Stimulated activated CD4-positive, alpha-beta T cell treated with anti-CD3 and anti-CD28 coated beads, Interleukin-4, amount 100 ng/mL, for 24 hours (primary cell): ENCODE results near the gene WDPCP.
"Not testable (repeated sequence)": the region's sequence is repeated elsewhere in the genome, so short reads cannot be mapped to it uniquely, and the experiment has no call there.

Source experiments
- DNase-seq: peaks from one replicate; pipeline ENCODE4 v3.0.0-alpha.2; 2020

WDPCP gene

DNA sequence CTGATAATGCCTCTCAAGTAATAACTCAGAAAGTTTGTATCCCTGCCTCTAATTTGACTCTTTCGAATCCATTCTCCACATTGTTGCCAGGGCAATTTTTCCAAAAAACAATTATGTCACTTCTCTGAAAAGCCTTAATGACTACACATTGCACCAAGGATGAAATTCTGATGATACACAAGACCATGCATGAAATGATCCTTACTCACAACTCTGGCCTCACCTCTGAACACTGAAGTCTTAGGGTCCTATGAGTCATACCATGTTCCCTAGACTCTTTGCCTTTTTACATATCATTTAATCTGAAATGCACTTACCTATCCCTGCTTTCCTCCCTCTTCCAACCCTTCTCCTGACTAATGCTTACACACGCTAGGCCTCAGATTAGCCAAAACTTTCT is 51.0 kb downstream of the WDPCP start:
- DNase-seq: no peak

DNA sequence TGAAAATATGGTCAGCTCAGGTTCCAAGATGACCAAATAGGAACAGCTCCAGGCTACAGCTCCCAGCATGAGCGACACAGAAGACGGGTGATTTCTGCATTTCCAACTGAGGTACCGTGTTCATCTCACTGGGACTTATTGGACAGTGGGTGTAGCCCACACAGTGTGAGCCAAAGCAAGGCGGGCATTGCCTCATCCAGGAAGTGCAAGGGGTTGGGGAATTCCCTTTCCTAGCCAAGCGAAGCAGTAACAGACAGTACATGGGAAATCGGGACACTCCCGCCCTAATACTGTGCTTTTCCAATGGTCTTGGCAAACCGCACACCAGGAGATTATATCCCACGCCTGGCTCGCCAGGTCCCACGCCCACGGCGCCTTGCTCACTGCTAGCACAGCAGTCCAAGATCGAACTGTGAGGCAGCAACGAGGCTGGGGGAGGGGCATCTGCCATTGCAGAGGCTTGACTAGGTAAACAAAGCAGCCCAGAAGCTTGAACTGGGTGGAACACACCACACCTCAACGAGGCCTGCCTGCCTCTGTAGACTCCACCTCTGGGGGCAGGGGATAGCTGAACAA is 57.5 kb downstream of the WDPCP start:
- no peak for DNase-seq

DNA sequence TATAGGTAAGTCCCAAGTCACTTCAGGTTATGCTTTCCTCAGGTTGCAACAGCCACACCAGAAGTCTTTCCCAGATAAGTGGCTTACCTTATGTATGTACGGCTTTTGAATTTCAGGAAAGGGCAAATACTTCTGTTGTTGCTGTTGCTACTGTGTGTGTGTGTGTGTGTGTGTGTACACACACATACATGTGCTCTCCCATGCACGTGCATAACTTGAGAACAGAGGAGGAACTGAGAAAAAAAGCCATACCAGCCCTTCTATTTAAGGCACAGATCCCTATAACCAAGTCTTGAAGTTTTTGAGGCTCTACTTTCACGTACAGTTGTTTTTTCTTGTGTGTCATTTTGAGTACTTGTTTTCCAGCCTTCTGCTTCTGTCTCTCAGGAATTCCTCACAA is 62.4 kb downstream of the WDPCP start:
- DNase-seq: no peak

DNA sequence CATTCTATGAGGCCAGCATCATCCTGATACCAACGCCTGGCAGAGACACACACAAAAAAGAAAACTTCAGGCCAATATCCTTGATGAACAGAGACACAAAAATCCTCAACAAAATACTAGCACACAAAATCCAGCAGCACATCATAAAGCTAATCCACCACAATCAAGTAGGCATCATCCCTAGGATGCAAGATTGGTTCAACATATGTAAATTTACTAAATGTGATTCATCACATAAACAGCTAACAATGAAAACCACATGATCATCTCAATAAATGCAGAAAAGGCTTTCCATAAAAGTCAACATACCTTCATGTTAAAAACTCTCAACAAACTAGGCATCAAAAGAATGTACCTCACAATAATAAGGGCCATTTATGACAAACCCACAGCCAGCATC is 65.3 kb downstream of the WDPCP start:
- no peak for DNase-seq

DNA sequence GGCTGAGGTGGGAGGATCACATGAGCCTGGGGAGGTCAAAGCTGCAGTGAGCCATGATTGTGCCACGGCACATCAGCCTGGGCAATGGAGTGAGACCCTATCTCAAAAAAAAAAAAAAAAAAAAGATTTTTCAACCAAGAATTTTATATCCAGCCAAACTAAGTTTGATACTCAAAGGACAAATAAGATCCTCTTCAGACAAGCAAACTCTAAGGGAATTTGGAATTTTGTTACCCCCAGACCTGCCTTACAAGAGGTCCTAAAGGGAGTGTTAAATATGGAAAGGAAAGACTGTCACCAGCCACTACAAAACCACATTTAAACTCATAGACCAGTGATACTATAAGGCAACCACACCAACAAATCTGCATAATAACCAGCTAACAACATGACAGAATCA is 67.5 kb downstream of the WDPCP start:
- DNase-seq: no peak

DNA sequence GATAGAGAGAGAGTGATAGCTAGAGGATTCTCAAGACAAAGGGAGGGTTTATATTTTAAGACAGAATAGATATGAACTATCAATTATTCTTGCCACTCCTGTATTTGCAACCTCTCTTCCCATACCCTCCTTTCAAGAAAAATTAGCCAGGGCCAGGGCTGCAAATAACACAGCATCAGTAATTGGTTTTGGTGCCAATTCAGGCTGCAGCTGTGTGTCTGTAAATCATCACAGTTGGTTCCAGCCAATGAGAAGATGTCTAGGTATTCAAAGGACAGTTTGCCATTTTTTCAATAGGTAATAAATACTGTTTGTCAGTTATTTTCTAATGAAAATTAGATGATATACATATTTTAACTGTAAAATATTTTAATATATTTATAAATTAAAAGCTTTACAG is 73.5 kb downstream of the WDPCP start:
- DNase-seq: no peak

DNA sequence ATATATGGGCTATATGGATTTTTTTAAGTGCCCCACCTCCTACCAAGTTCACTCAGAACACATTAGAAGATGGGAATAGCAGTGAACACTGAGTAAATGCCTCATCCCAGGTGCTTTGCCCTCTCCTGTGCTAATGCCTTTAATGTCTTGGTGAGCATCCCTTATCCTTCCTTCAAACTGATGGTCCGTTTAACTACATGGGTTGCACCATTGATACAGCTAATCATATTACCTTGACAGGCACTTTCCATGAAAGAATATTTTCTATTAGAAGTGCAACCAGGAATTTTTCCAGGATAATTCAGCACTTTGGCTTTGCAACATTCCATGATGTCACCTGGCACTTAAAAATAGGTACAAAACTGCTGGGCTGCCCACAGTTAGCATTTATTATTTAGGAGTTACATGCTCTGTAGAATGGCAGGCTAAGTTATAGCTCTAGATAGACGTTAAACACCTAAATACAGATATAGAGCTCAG is 74.0 kb downstream of the WDPCP start:
- no peak for DNase-seq

DNA sequence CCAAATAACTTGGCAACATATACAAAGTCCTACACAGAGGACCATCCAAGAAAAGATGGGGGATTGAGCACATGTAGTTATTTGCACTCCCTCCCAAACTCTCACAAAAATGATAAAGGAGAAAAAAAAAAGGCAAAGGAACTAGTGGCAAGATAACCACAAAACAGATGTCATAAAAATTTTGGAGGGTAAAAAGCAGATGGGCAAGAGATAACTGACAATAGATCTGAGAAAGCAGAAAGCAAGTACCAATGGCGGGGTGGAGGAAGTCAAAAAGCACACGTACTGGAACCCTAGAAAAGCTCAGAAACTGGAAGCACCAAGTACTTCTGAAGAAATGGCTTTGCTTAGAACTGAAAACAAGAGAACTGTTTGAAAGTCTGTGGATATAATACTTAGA is 82.0 kb downstream of the WDPCP start:
- no peak for DNase-seq

DNA sequence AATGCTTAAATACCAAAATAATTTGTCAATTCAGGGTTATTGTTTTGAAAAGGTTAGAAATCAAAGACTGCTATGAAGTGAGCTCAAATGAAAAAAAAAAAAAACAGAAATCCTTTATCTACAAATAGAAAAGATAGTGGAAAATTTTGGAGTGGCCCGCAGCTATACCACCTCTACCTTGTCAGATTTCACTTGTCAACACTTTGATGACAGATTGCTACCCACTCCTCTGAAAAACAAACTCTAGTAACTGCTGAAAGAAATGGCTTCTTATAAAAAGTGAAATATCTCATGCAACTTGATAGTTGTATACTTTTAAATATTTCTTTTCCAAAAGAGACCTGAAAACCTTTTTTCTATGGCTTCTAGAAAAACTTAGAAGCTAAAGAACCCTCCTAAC is 84.5 kb downstream of the WDPCP start:
- no peak for DNase-seq

DNA sequence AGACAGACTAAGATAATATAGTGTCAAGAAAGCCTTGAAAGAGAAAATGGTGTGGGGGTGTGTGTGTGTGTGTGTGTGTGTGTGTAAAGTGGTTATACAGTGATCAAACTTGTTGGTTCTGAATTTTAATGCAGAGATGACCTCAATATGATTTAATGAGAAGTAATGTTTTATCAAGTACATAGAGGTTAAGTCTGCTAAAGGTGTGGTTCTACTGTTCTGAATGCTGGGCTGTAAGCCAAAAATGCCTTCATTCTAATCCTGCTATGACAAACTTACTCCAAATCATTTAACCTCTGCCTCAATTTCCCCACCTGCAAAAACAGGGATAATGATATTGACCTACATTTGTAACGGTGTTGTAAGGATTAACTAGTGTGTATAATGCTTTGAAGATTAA is 87.9 kb downstream of the WDPCP start:
- DNase-seq: no peak

DNA sequence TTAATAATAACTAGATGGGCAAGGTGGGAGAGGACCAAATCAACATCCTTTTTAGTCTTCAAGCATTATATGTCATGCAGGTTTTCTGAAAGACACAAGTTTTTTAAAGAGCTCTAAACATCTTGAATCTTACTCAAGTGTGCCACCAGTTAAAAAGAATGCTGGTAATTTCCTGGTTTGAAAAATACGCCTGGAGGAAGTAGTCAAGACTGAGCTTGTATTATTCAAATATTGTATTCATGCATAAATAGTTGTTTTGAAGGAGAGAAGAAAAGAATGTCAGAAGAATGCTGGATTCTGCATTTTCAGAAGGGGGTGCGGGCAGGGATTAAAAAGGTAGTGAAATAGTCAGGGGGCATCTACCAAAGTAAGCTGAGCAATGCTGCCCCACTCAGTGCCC is 90.7 kb downstream of the WDPCP start:
- no peak for DNase-seq

DNA sequence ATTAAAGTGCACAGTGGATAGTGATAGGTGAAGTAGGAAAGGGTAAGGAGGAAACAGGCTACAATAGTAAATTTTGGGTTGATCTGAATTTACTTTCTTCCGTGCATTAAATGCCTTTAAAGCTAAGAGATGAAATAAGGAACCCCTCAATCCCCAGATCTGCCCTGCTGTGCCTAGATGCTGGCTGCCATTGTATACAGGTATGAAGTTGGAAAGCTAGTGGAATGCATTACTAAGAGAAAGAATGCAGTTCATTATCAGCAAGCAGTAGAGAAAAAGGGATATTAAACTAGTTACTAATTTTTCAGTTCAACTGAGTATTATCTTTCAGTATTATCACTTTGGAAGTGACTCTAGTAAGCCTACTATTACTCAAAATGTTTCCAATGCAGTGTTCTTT is 93.3 kb downstream of the WDPCP start:
- DNase-seq: no peak

DNA sequence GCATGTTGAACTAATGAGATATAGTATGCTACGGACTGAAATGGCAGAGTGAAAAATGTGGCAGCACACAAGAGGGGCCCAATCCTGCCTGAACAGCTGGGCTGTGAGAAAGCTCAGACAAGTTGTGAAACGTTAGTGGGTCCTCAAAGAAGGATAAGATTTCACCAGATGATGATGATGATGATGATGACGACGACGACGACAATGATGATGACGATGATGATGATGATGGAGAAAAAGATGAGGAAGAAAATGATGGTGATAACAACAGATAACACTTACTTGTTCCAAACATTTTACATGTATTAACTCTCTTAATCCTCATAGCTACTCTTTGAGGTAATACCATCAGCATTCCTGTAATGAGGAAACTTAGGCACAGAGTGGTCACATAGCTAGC is 94.2 kb downstream of the WDPCP start:
- no peak for DNase-seq

DNA sequence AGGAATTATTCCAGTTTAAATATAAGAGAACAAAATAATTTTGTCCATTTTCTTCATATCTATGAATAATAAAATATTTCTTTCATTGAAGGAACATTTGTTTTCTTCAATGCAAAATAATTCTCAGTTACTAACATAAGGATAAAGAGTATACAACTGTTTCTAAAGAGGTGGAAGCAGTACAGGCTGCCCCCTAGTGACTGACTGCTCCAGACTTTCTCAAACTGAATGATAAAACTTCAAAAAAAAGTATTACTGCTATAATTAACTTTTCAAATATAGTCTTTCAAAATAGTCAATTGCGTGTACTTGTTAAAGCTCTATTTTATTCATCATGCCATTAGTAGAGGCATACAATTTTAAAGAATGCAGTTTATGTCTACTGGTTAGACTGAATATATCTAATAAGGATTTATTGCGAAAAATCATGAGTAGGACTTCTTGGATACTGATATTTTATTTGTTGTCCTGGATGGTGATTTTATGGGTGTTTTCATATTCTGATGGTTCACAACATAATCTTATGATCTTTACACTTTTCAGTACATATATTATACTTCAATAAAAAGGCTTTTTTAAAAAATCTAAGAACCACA is 100.1 kb downstream of the WDPCP start:
- no peak for DNase-seq

DNA sequence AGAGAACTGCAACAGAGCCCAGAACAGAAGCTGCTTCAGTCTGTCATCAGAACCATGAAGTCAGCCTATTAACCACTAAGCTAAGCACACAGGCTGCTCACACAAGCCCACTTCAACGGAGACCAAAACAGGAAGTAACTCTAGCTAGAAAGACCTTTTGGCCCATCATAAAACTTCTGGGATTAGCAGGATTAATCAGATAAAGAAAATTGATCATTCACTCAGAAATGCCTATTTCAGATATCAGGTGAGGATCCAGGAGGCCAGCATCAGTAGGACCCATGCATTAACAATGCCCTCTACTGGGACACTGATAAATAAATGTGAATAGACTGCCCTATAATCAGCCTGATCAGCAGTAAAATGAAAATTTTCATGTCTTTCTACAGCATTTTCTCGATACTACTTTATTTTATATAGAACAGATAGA is 101.4 kb downstream of the WDPCP start:
- DNase-seq: no peak

DNA sequence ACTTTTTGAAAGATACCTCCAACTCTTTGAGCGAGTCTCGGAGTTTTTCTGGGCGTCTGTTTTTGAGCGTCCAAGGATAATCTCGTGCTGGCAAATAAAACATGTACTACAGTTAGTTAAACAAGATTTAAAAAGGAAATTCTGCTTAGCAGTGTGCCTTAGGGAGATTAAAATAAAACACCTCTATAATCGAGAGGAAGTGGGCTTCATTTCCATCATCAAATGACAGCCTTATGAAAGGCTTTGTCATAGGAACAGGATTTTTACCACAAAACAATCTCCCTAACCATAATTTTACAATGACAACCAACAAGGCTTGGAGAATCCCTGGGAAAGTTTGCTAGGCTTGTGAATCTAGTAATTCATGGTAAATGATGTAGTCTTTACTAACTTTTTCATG is 103.4 kb downstream of the WDPCP start:
- DNase-seq: no peak

DNA sequence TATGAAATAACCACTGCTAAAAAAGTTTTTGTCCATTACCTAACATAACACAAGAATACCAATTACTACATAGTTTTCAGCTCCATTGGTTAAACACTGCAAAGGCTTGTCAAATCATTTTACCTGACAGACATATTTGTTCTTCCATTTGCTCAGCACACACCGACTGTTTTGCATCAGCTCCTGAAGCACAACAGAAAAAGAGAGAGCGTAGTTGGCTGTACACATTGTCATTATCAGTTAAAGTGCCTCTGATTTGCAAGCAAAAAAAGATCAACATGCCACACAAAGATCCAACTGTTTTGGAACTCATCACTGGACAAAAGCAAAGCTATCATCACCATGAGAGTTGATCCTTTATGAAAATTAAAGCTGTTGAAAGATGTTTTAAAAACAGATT is 103.8 kb downstream of the WDPCP start:
- no peak for DNase-seq

DNA sequence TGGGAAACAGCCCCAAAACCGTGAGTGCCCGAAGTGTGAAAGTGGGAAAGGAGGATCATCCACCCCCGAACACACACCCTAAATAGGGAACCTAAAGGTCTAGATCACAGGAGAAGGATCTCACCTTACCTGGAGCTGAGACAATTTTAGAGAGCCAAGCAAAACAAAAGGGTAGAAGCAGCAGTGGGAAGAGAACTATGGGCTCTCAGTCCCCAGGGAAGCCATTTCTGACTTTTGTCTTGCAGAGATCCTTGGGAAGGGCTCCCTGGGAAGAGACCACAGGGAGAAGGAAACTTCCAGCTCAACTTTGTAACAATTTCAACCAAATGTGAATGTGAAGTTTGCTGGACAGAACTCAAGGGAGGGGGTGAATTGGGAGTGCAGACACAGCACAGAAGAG is 110.6 kb downstream of the WDPCP start:
- DNase-seq: no peak

DNA sequence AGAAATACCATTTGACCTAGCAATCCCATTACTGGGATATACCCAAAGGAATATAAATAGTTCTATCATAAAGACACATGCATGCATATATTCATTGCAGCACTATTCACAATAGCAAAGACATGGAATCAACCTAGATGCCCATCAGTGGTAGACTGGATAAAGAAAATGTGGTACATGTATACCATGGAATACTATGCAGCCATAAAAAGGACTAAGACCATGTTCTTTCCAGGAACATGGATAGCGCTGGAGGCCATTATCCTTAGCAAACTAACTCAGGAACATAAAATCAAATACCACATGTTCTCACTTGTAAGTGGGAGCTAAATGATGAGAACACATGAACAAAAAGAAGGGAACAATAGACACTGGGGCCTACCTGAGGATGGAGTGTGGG is 119.0 kb downstream of the WDPCP start:
- not testable (repeated sequence) for DNase-seq

DNA sequence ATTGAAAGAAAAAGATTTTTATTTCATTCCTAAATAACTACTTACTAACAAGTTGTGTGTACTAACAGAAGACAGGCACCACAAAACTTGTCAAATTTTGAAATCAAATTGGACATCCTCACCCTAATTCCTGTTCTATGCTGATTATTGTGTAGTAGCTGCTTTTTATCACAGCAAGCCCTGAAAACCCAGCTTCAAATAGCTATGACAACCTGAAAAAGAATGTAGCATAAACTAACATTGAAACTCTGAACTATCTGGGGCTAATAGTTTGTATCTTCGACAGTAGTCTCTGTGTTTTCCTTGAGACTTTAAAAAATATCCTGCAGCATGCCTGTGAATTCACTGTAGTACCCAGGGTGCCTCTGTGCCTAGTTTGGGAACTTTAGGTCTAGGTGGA is 122.6 kb downstream of the WDPCP start:
- DNase-seq: no peak

DNA sequence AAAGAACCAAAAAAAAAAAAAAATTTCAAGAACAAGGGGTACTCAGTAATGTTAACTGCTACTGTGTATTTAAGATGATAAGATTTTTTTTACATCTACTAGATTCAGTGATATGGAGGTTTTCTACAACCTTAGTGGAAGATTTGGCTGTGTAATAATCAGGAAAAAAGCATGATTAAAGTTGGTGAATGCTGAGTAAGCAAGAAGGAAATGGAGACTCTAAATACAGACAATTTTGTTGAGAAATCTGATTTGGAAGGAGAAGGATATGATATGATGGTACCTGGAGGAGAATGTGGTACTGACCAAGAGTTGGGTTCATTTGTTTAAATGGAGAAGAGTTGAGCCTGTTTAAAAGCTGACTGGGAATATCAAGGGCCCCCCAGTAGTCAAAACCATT is 125.1 kb downstream of the WDPCP start:
- DNase-seq: no peak

DNA sequence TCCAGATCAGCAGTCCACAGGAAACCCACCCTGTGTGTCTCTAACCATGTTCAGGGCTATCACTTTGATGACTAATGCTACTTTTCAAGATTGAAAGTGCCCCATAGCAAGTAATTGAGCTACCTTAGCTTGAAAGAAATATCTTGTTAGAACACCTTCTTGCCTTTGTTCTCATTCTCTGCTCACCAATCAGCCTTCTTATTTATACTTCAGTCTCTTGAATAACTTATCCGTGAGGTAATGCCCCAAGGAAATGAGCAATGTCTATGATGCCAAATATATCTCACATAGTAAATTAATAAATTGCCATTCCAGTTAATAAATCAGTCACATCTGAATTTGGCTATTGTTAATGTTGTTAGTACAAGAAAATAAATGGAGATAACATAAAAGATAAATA is 141.6 kb downstream of the WDPCP start:
- no peak for DNase-seq

DNA sequence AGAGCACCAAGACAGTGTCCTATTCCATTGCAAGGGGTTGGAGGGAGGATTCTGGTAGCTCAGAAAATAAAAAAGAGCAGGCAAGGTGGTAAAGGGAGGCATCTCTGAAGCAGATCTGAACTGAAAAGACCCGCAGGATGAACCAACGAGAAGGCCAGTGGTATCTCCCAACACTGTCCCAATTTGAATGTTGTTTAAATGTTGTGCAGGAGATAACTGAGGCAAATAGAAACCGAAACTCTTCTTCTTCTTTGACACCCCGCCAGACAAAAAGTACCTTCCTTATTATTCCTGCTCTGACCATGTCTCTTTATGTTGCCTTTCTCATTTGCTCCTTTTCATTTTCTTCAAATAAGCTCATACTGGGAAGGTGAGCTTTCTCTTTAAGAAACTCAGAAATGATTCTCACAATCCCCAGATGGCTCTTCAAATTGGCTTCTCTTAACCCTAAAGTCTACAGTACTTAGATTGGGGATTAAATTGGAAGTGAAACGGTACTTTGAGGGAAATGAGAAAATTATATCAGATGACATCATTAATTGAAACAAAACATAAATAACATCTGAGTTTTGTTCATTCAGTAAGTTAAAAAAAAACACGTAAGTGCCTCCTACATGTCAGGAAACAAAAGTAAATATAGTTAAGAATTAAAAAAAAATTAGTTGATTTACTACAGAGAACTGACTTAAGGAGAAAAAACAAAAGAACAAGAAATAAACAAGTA is 143.6 kb downstream of the WDPCP start:
- DNase-seq: no peak

DNA sequence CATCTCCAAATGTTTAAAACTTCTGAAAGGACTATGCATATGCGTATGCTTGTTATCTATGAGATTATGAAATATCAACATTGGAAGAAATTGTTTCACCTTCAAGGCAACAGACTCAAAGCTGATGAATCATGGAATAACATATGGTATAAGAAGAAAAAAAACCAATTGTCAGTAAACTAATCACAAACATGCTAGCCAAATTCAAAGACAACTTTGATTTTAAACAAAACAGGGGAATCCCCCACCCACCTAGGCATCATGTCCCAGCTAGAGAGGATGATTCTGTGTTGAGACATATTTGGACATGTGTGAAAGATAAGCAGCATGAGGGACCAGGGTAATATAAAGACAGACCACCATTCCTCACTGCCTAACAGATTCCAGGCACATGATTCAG is 147.7 kb downstream of the WDPCP start:
- DNase-seq: peak; percentile 5

DNA sequence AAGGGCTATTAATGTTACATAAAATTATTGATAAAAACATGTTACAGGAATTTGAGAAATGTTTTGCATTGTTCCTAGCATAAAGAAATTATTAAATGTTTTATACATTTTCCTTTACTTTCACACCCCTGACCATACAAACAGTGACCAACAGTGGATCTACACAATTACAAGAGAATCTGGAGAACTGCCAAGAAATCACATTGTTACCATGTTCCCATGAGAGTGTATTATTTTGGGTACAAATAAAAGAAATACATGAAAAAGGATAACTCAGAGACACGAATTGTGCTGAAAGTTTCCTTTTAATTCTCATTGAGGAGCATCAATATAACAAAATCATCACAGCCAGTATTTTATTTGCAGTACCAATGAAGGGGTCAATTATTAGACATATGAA is 150.1 kb downstream of the WDPCP start:
- no peak for DNase-seq
